WTC11 (cell line): Measurements from ENCODE around the gene IL4R. TPM values are rescaled to one million over a fixed set of nuclear protein-coding genes. Genes with fewer than 3 reads are reported as not detected.

ENCODE experiments used
- ATAC-seq: fragments of 200-7000 bp; cut with Tn5 transposase; 2 replicates; pipeline ENCODE4 v1.10.0; 2021; ENCODE audit warnings: mild to moderate bottlenecking, moderate library complexity
- CTCF ChIA-PET: fragments of 300-600 bp; sonication (Branson Sonifier 250); formaldehyde crosslinking; loops from one replicate; lab custom pipeline; 2021; ENCODE audit warnings: antibody characterized with exemption; lab: Charles Lee
- POLR2A ChIA-PET: fragments of 350-600 bp; sonication (Branson Sonifier 250); formaldehyde crosslinking; loops from one replicate; lab custom pipeline; 2021; ENCODE audit warnings: antibody characterized with exemption; lab: Charles Lee
- DNase-seq: peaks from one replicate; pipeline ENCODE4 v3.0.0; 2021; ENCODE audit warnings: low spot score
- H3K27ac Mint-ChIP-seq: 2 replicates; pipeline ENCODE4 v1.8.0; 2021; ENCODE audit warnings: mixed read lengths
- H3K27me3 Mint-ChIP-seq: 2 replicates; pipeline ENCODE4 v1.8.0; 2021; ENCODE audit warnings: low read depth, mild to moderate bottlenecking, moderate library complexity, mixed read lengths
- H3K36me3 Mint-ChIP-seq: 2 replicates; pipeline ENCODE4 v1.8.0; 2021; ENCODE audit warnings: mixed read lengths
- H3K4me1 Mint-ChIP-seq: 2 replicates; pipeline ENCODE4 v1.8.0; 2022; ENCODE audit warnings: mixed read lengths
- H3K4me3 Mint-ChIP-seq: 2 replicates; pipeline ENCODE4 v1.8.0; 2021; ENCODE audit warnings: mild to moderate bottlenecking, moderate library complexity, mixed read lengths
- H3K9me3 Mint-ChIP-seq: 2 replicates; pipeline ENCODE4 v1.8.0; 2021; ENCODE audit warnings: mixed read lengths
- ATF1 ChIP-seq: sonication (generic); formaldehyde crosslinking; IDR thresholded peaks from 2 replicates; pipeline ENCODE4 v1.8.1; 2023; ENCODE audit warnings: mild to moderate bottlenecking, moderate library complexity, missing genetic modification reagents
- CREB1 ChIP-seq: sonication (generic); formaldehyde crosslinking; IDR thresholded peaks from 2 replicates; pipeline ENCODE4 v1.8.0; 2023; ENCODE audit warnings: mild to moderate bottlenecking, missing genetic modification reagents
- CTCF ChIP-seq: fragments of 200-600 bp; IDR thresholded peaks from 2 replicates; pipeline ENCODE4 v1.8.0; 2022; ENCODE audit warnings: antibody characterized with exemption
- E2F5 ChIP-seq: sonication (generic); formaldehyde crosslinking; IDR thresholded peaks from 2 replicates; pipeline ENCODE4 v1.8.1; 2022; ENCODE audit warnings: mild to moderate bottlenecking, moderate library complexity, missing genetic modification reagents
- FOXP1 ChIP-seq: sonication (generic); formaldehyde crosslinking; IDR thresholded peaks from 2 replicates; pipeline ENCODE4 v1.8.0; 2022; ENCODE audit warnings: missing genetic modification reagents, mild to moderate bottlenecking, moderate library complexity, borderline replicate concordance
- GTF2I ChIP-seq: fragments of 250-450 bp; sonication (Bioruptor Pico); conservative IDR thresholded peaks from 2 replicates; pipeline ENCODE4 v1.4.0; 2021; ENCODE audit warnings: mild to moderate bottlenecking
- MAX ChIP-seq: sonication (generic); formaldehyde crosslinking; IDR thresholded peaks from 2 replicates; pipeline ENCODE4 v1.8.0; 2022; ENCODE audit warnings: mild to moderate bottlenecking, missing genetic modification reagents
- MLX ChIP-seq: sonication (generic); formaldehyde crosslinking; IDR thresholded peaks from 2 replicates; pipeline ENCODE4 v1.8.1; 2023; ENCODE audit warnings: mild to moderate bottlenecking, missing genetic modification reagents, moderate library complexity
- NR2C2 ChIP-seq: sonication (generic); formaldehyde crosslinking; IDR thresholded peaks from 2 replicates; pipeline ENCODE4 v1.8.0; 2022; ENCODE audit warnings: mild to moderate bottlenecking, missing genetic modification reagents
- SP1 ChIP-seq: sonication (generic); formaldehyde crosslinking; conservative IDR thresholded peaks from 2 replicates; pipeline ENCODE4 v1.8.1; 2022; ENCODE audit warnings: missing genetic modification reagents
- TP53 ChIP-seq: sonication (generic); formaldehyde crosslinking; IDR thresholded peaks from 2 replicates; pipeline ENCODE4 v1.8.1; 2023; ENCODE audit warnings: mild to moderate bottlenecking, missing genetic modification reagents
- ZNF317 ChIP-seq: sonication (generic); formaldehyde crosslinking; IDR thresholded peaks from 2 replicates; pipeline ENCODE4 v1.8.1; 2023; ENCODE audit warnings: low read depth, mild to moderate bottlenecking, moderate library complexity, missing genetic modification reagents, borderline replicate concordance
- ZSCAN18 ChIP-seq: fragments of 250-450 bp; sonication (Bioruptor Pico); IDR thresholded peaks from 2 replicates; pipeline ENCODE4 v2.1.2; 2022; ENCODE audit warnings: mild to moderate bottlenecking, moderate library complexity
- total RNA-seq: library from RNA; stranded (reverse); gene quantifications from 3 replicates; pipeline ENCODE4 v1.2.3, GENCODE V29; 2021
- TF ChIP-seq, protein P1 (sequence below): sonication (generic); formaldehyde crosslinking; IDR thresholded peaks from 2 replicates; pipeline ENCODE4 v1.8.1; 2023; ENCODE audit warnings: mild to moderate bottlenecking, missing genetic modification reagents
- TF ChIP-seq, protein P2 (sequence below): fragments of 250-450 bp; sonication (Bioruptor Pico); IDR thresholded peaks from 2 replicates; pipeline ENCODE4 v1.9.0; 2021; ENCODE audit warnings: mild to moderate bottlenecking
- TF ChIP-seq, protein P3 (sequence below): sonication (generic); formaldehyde crosslinking; IDR thresholded peaks from 2 replicates; pipeline ENCODE4 v1.8.1; 2022; ENCODE audit warnings: mild to moderate bottlenecking, missing genetic modification reagents, moderate library complexity, borderline replicate concordance

Gene IL4R
- total RNA-seq, 1 experiment from 2014 or later, result 28.7 TPM

GRCh38 chr16:27289669-27290068 is 24.1 kb upstream of the IL4R start:
- TF ChIP-seq CTCF (no peak), ZNF317 (CRISPR knock-in tag) (no peak), GTF2I (no peak), ZSCAN18 (CRISPR knock-in tag) (no peak), E2F5 (CRISPR knock-in tag) (no peak), TP53 (CRISPR knock-in tag) (no peak), CREB1 (CRISPR knock-in tag) (no peak), FOXP1 (CRISPR knock-in tag) (no peak), NR2C2 (CRISPR knock-in tag) (no peak), ATF1 (CRISPR knock-in tag) (no peak), MLX (CRISPR knock-in tag) (no peak), MAX (CRISPR knock-in tag) (no peak), SP1 (CRISPR knock-in tag) (no peak)
- TF ChIP-seq, protein P1, sequence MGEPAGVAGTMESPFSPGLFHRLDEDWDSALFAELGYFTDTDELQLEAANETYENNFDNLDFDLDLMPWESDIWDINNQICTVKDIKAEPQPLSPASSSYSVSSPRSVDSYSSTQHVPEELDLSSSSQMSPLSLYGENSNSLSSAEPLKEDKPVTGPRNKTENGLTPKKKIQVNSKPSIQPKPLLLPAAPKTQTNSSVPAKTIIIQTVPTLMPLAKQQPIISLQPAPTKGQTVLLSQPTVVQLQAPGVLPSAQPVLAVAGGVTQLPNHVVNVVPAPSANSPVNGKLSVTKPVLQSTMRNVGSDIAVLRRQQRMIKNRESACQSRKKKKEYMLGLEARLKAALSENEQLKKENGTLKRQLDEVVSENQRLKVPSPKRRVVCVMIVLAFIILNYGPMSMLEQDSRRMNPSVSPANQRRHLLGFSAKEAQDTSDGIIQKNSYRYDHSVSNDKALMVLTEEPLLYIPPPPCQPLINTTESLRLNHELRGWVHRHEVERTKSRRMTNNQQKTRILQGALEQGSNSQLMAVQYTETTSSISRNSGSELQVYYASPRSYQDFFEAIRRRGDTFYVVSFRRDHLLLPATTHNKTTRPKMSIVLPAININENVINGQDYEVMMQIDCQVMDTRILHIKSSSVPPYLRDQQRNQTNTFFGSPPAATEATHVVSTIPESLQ (CRISPR knock-in tag), result no peak
- TF ChIP-seq, protein P2, sequence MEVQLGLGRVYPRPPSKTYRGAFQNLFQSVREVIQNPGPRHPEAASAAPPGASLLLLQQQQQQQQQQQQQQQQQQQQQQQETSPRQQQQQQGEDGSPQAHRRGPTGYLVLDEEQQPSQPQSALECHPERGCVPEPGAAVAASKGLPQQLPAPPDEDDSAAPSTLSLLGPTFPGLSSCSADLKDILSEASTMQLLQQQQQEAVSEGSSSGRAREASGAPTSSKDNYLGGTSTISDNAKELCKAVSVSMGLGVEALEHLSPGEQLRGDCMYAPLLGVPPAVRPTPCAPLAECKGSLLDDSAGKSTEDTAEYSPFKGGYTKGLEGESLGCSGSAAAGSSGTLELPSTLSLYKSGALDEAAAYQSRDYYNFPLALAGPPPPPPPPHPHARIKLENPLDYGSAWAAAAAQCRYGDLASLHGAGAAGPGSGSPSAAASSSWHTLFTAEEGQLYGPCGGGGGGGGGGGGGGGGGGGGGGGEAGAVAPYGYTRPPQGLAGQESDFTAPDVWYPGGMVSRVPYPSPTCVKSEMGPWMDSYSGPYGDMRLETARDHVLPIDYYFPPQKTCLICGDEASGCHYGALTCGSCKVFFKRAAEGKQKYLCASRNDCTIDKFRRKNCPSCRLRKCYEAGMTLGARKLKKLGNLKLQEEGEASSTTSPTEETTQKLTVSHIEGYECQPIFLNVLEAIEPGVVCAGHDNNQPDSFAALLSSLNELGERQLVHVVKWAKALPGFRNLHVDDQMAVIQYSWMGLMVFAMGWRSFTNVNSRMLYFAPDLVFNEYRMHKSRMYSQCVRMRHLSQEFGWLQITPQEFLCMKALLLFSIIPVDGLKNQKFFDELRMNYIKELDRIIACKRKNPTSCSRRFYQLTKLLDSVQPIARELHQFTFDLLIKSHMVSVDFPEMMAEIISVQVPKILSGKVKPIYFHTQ, result no peak
- TF ChIP-seq, protein P3, sequence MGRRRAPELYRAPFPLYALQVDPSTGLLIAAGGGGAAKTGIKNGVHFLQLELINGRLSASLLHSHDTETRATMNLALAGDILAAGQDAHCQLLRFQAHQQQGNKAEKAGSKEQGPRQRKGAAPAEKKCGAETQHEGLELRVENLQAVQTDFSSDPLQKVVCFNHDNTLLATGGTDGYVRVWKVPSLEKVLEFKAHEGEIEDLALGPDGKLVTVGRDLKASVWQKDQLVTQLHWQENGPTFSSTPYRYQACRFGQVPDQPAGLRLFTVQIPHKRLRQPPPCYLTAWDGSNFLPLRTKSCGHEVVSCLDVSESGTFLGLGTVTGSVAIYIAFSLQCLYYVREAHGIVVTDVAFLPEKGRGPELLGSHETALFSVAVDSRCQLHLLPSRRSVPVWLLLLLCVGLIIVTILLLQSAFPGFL (CRISPR knock-in tag), result no peak
- POLR2A ChIA-PET, result interaction anchor here (0.6 kb wide), 1 partner anchor 28 kb away, joined by 3 read pairs; no protein-coding TSS in a partner anchor
- Mint-ChIP-seq H3K9me3 (peaks cover 6% of the 10 kb centered on the region), H3K4me3 (no peak overlapping the region), H3K4me1 (no peaks in the 10 kb centered on the region), H3K27me3 (no peaks in the 10 kb centered on the region), H3K27ac (no peak overlapping the region), H3K36me3 (no peaks in the 10 kb centered on the region)
- DNase-seq (no peak), ATAC-seq (no peak)
- CTCF ChIA-PET, result interaction anchor here (1.6 kb wide), 1 partner anchor 78 kb away, joined by 5 read pairs; no protein-coding TSS in a partner anchor
